Chondrocyte (in vitro differentiated cells): Measurements from ENCODE around the gene SLC39A5. TPM values are rescaled to one million over a fixed set of nuclear protein-coding genes. Genes with fewer than 3 reads are reported as not detected.

ENCODE experiments used
- DNase-seq: peaks from one replicate; pipeline ENCODE4 v3.0.0; 2021; ENCODE audit warnings: mixed read lengths, low spot score
- H3K27ac Mint-ChIP-seq: one replicate; pipeline ENCODE4 v1.8.0; 2021; ENCODE audit warnings: mild to moderate bottlenecking, moderate library complexity, mixed read lengths; ENCODE audit not compliant: unreplicated experiment
- H3K27me3 Mint-ChIP-seq: 2 replicates; pipeline ENCODE4 v1.8.0; 2021; ENCODE audit warnings: low read depth, mixed read lengths
- H3K36me3 Mint-ChIP-seq: 2 replicates; pipeline ENCODE4 v1.8.0; 2021; ENCODE audit warnings: low read depth, mixed read lengths
- H3K4me1 Mint-ChIP-seq: 2 replicates; pipeline ENCODE4 v1.8.0; 2021; ENCODE audit warnings: low read depth, mild to moderate bottlenecking, mixed read lengths
- H3K4me3 Mint-ChIP-seq: one replicate; pipeline ENCODE4 v1.8.0; 2021; ENCODE audit warnings: mild to moderate bottlenecking, moderate library complexity, mixed read lengths; ENCODE audit not compliant: unreplicated experiment
- H3K9me3 Mint-ChIP-seq: 2 replicates; pipeline ENCODE4 v1.8.0; 2021; ENCODE audit warnings: low read depth, mixed read lengths
- CTCF ChIP-seq: fragments of 200-600 bp; sonication (generic); IDR thresholded peaks from 2 replicates; pipeline ENCODE4 v1.5.0; 2021; ENCODE audit warnings: antibody characterized with exemption, mild to moderate bottlenecking, moderate library complexity
- total RNA-seq: library from RNA; stranded (reverse); gene quantifications from 3 replicates; pipeline ENCODE4 v1.2.1, GENCODE V29; 2021

The SLC39A5 gene
- total RNA-seq, 1 donor from 2014 or later, result 0.47 TPM

- Mint-ChIP-seq H3K4me1 (no peaks in the 10 kb centered on the region), H3K36me3 (peaks cover 20% of the 10 kb centered on the region), H3K27me3 (no peaks in the 10 kb centered on the region), H3K4me3 (no peak overlapping the region), H3K27ac (no peak overlapping the region), H3K9me3 (no peaks in the 10 kb centered on the region)
- TF ChIP-seq CTCF, result no peak
- no peak for DNase-seq
Measured at GRCh38 chr12:56237552-56237951, 7.7 kb downstream of the SLC39A5 start.

GRCh38 chr12:56241424-56242303 is 11.8 kb downstream of the SLC39A5 start:
- no peak overlapping the region for H3K4me3 Mint-ChIP-seq
- TF ChIP-seq CTCF, result no peak
- no peaks in the 10 kb centered on the region for H3K9me3 Mint-ChIP-seq
- no peak overlapping the region for H3K27ac Mint-ChIP-seq
- DNase-seq, result no peak
- peaks cover 37% of the 10 kb centered on the region for H3K36me3 Mint-ChIP-seq
- H3K4me1 Mint-ChIP-seq, result peaks cover 2% of the 10 kb centered on the region
- H3K27me3 Mint-ChIP-seq, result no peaks in the 10 kb centered on the region

GRCh38 chr12:56242986-56243385 is 13.1 kb downstream of the SLC39A5 start:
- Mint-ChIP-seq H3K36me3 (peaks cover 43% of the 10 kb centered on the region), H3K27ac (no peak overlapping the region), H3K4me3 (no peak overlapping the region), H3K9me3 (no peaks in the 10 kb centered on the region), H3K27me3 (no peaks in the 10 kb centered on the region), H3K4me1 (peaks cover 2% of the 10 kb centered on the region)
- DNase-seq, result no peak
- no peak for TF ChIP-seq CTCF

GRCh38 chr12:56243731-56244181 is 13.9 kb downstream of the SLC39A5 start:
- no peak for DNase-seq
- H3K36me3 Mint-ChIP-seq, result peaks cover 43% of the 10 kb centered on the region
- TF ChIP-seq CTCF, result no peak
- H3K9me3 Mint-ChIP-seq, result no peaks in the 10 kb centered on the region
- H3K27ac Mint-ChIP-seq, result no peak overlapping the region
- no peak overlapping the region for H3K4me3 Mint-ChIP-seq
- no peaks in the 10 kb centered on the region for H3K27me3 Mint-ChIP-seq
- peaks cover 2% of the 10 kb centered on the region for H3K4me1 Mint-ChIP-seq

- Mint-ChIP-seq H3K4me1 (peaks cover 2% of the 10 kb centered on the region), H3K27me3 (no peaks in the 10 kb centered on the region), H3K27ac (no peak overlapping the region), H3K36me3 (peaks cover 46% of the 10 kb centered on the region), H3K4me3 (no peak overlapping the region), H3K9me3 (no peaks in the 10 kb centered on the region)
- no peak for DNase-seq
- TF ChIP-seq CTCF, result no peak
Measured at GRCh38 chr12:56244494-56244893, 14.6 kb downstream of the SLC39A5 start.
